Caco-2 (cell line): ENCODE results near the gene TYMP. TPM values are rescaled to one million over a fixed set of nuclear protein-coding genes. Genes with fewer than 3 reads are reported as not detected.

Source experiments
- BruUV-seq: library from RNA; stranded (reverse); fragments of 400-500 nt; replicated peaks from 2 replicates; lab custom pipeline; 2021; lab: Mats Ljungman, UMichigan
- CTCF ChIA-PET: fragments of 300-600 bp; sonication (Branson Sonifier 250); formaldehyde crosslinking; loops from one replicate; lab custom pipeline; 2022; ENCODE audit warnings: antibody characterized with exemption; lab: Charles Lee
- POLR2A ChIA-PET: fragments of 300-600 bp; sonication (Branson Sonifier 250); formaldehyde crosslinking; loops from one replicate; lab custom pipeline; 2022; ENCODE audit warnings: antibody characterized with exemption; lab: Charles Lee
- DNase-seq, 2 experiments: peaks; one replicate each; pipeline versions ENCODE4 v3.0.0 to v3.0.0-alpha.2; 2020 to 2022
- H3K27me3 ChIP-seq: replicated peaks from 2 replicates; pipeline ENCODE4 v1.6.0; 2011; ENCODE audit warnings: low read length; ENCODE audit not compliant: control insufficient read depth, insufficient read depth
- H3K36me3 ChIP-seq: 2 replicates; pipeline ENCODE4 v1.5.1; 2011; ENCODE audit warnings: low read length; ENCODE audit not compliant: control insufficient read depth, insufficient read depth
- H3K4me1 ChIP-seq: fragments of 250-450 bp; sonication (Bioruptor Pico); 2 replicates; pipeline ENCODE4 v1.5.1; 2020; ENCODE audit warnings: mild to moderate bottlenecking
- H3K4me3 ChIP-seq: 2 replicates; pipeline ENCODE4 v1.5.1; 2011; ENCODE audit warnings: low read depth, mild to moderate bottlenecking, control low read depth, low read length
- H3K9me3 ChIP-seq: fragments of 250-450 bp; sonication (Bioruptor Pico); 2 replicates; pipeline ENCODE4 v1.5.1; 2020; ENCODE audit warnings: mild to moderate bottlenecking, moderate library complexity
- H3K27ac Mint-ChIP-seq: one replicate; pipeline ENCODE4 v1.8.0; 2022; ENCODE audit warnings: mixed read lengths; ENCODE audit not compliant: unreplicated experiment
- H3K27me3 Mint-ChIP-seq: one replicate; pipeline ENCODE4 v1.8.0; 2022; ENCODE audit warnings: mixed read lengths; ENCODE audit not compliant: insufficient read depth, unreplicated experiment
- H3K36me3 Mint-ChIP-seq: one replicate; pipeline ENCODE4 v1.8.0; 2022; ENCODE audit warnings: mild to moderate bottlenecking, mixed read lengths; ENCODE audit not compliant: insufficient read depth, unreplicated experiment
- H3K4me1 Mint-ChIP-seq: one replicate; pipeline ENCODE4 v1.8.0; 2022; ENCODE audit warnings: low read depth, mixed read lengths; ENCODE audit not compliant: unreplicated experiment
- H3K4me3 Mint-ChIP-seq: one replicate; pipeline ENCODE4 v1.8.0; 2022; ENCODE audit warnings: mild to moderate bottlenecking, moderate library complexity, mixed read lengths; ENCODE audit not compliant: unreplicated experiment
- H3K9me3 Mint-ChIP-seq: one replicate; pipeline ENCODE4 v1.8.0; 2022; ENCODE audit warnings: mixed read lengths; ENCODE audit not compliant: unreplicated experiment
- CTCF ChIP-seq, 2 experiments: fragments of 200-600 bp in 1 of 2; IDR thresholded peaks; 1 replicate in 1 of 2; 2 replicates in 1 of 2; pipeline versions ENCODE4 v1.5.1 to v1.8.0; 2011 to 2022; ENCODE audit warnings: antibody characterized with exemption in 1 of 2, control low read depth in 1 of 2, inconsistent platforms in 1 of 2, low read depth in 1 of 2, low read length in 1 of 2, mild to moderate bottlenecking in 1 of 2, moderate library complexity in 1 of 2; ENCODE audit not compliant: insufficient read depth in 1 of 2, severe bottlenecking in 1 of 2, unreplicated experiment in 1 of 2
- intact Hi-C: fragments of 100-400 bp; cut with micrococcal nuclease; formaldehyde crosslinking; loops from one replicate; pipeline ENCODE4 v1.10.0; 2022; ENCODE audit not compliant: unreplicated experiment
- total RNA-seq: library from RNA; stranded (reverse); gene quantifications from 2 replicates; pipeline ENCODE4 v1.2.3, GENCODE V29; 2022

TYMP gene
- total RNA-seq, 1 experiment from 2014 or later, result 3.9 TPM

- H3K27me3 ChIP-seq, result no peaks in the 10 kb centered on the region
- no peak for TF ChIP-seq CTCF (IDR thresholded peaks at IDR 0.05; ENCODE audit: insufficient read depth in 1 of 2, low read depth in 1 of 2, low read length in 1 of 2, severe bottlenecking in 1 of 2, unreplicated experiment in 1 of 2)
- ChIA-PET POLR2A (interaction anchor here (0.6 kb wide), 1 partner anchor 45 kb away, joined by 3 read pairs; the partner anchor contains the start of gene SCO2), CTCF (interaction anchor here (2.1 kb wide), 1 partner anchor 51 kb away, joined by 8 read pairs; no protein-coding TSS in a partner anchor)
- Mint-ChIP-seq H3K36me3 (no peaks in the 10 kb centered on the region), H3K27me3 (no peaks in the 10 kb centered on the region), H3K9me3 (no peaks in the 10 kb centered on the region), H3K4me3 (no peak overlapping the region), H3K4me1 (no peaks in the 10 kb centered on the region), H3K27ac (no peak overlapping the region)
- peaks cover 10% of the 10 kb centered on the region; the same call in 1 of the 2 replicates for H3K4me1 ChIP-seq
- no peak for DNase-seq
- H3K9me3 ChIP-seq, result no peaks in the 10 kb centered on the region
- intact Hi-C loops, result no loop called here
- no peaks in the 10 kb centered on the region for H3K36me3 ChIP-seq
- no TSS peak for BruUV-seq
- H3K4me3 ChIP-seq, result no peak overlapping the region
Measured at GRCh38 chr22:50569896-50570535, 40.2 kb upstream of the TYMP start.

- TF ChIP-seq CTCF (IDR thresholded peaks at IDR 0.05; ENCODE audit: insufficient read depth in 1 of 2, low read depth in 1 of 2, low read length in 1 of 2, severe bottlenecking in 1 of 2, unreplicated experiment in 1 of 2), result no peak
- no peaks in the 10 kb centered on the region for H3K9me3 ChIP-seq
- H3K36me3 ChIP-seq, result no peaks in the 10 kb centered on the region
- Mint-ChIP-seq H3K4me3 (no peak overlapping the region), H3K36me3 (no peaks in the 10 kb centered on the region), H3K27ac (peak overlapping the region; percentile 75), H3K9me3 (no peaks in the 10 kb centered on the region), H3K4me1 (no peaks in the 10 kb centered on the region), H3K27me3 (no peaks in the 10 kb centered on the region)
- CTCF ChIA-PET, result interaction anchor here (0.7 to 2.1 kb wide), 2 partner anchors 52 to 125 kb away, joined by 3 to 8 read pairs; no protein-coding TSS in a partner anchor
- POLR2A ChIA-PET, result interaction anchor here (1.0 kb wide), 1 partner anchor 14 kb away, joined by 4 read pairs; no protein-coding TSS in a partner anchor
- intact Hi-C loops, result no loop called here
- BruUV-seq, result TSS peak; percentile 59
- no peak overlapping the region for H3K4me3 ChIP-seq
- H3K27me3 ChIP-seq, result no peaks in the 10 kb centered on the region
- DNase-seq, result no peak
- H3K4me1 ChIP-seq, result peaks cover 10% of the 10 kb centered on the region; the same call in 1 of the 2 replicates
Measured at GRCh38 chr22:50569041-50569459, 39.2 kb upstream of the TYMP start.

GRCh38 chr22:50568626-50569025 lies 38.8 kb upstream of the TYMP start:
- ChIA-PET CTCF (interaction anchor here (0.5 to 2.1 kb wide), 3 partner anchors 52 to 297 kb away, joined by 3 to 8 read pairs (median 3); no protein-coding TSS in a partner anchor), POLR2A (interaction anchor here (0.5 to 1.0 kb wide), 2 partner anchors 15 to 23 kb away, joined by 3 to 4 read pairs; partner anchors contain the start of gene KLHDC7B)
- Histone ChIP-seq H3K27me3 (no peaks in the 10 kb centered on the region), H3K4me3 (no peak overlapping the region), H3K4me1 (peaks cover 10% of the 10 kb centered on the region; the same call in 1 of the 2 replicates), H3K9me3 (no peaks in the 10 kb centered on the region), H3K36me3 (no peaks in the 10 kb centered on the region)
- no peaks in the 10 kb centered on the region for H3K36me3 Mint-ChIP-seq
- no peak for TF ChIP-seq CTCF (IDR thresholded peaks at IDR 0.05; ENCODE audit: insufficient read depth in 1 of 2, low read depth in 1 of 2, low read length in 1 of 2, severe bottlenecking in 1 of 2, unreplicated experiment in 1 of 2)
- H3K4me3 Mint-ChIP-seq, result no peak overlapping the region
- DNase-seq, result peak; percentile 65 to 67
- peak overlapping the region; percentile 75 for H3K27ac Mint-ChIP-seq
- H3K9me3 Mint-ChIP-seq, result no peaks in the 10 kb centered on the region
- intact Hi-C loops, result no loop called here
- BruUV-seq, result no TSS peak
- no peaks in the 10 kb centered on the region for H3K27me3 Mint-ChIP-seq
- H3K4me1 Mint-ChIP-seq, result peaks cover under 1% of the 10 kb centered on the region
